Measurements from ENCODE around the gene PEAK1. TPM values are rescaled to one million over a fixed set of nuclear protein-coding genes. Genes with fewer than 3 reads are reported as not detected.

The PEAK1 gene
- polyA plus RNA-seq, 1 donor = 39.8 TPM

DNA sequence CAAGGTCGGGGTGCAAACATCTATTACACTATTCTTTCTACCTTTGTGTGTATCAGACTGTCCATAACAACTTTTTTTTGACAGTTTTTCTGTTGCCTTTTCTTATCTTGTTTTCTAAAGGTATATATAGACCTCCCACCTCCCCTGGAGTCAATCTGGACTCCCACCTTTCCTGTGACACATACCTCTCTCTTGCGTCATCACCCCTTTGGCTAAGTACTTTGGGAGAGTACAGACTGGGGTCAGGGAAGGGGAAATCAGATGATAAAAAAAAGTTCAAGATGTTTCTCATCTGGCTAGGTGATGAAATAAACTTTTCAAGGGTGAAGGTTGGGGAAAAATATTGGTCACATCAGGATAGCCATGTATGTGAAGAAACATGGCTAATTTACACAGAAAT lies 366.2 kb downstream of the PEAK1 start:
- no peak for DNase-seq

GRCh38 chr15:77052556-77052955 lies 367.3 kb downstream of the PEAK1 start:
- DNase-seq = no peak

Other genes starting within 250 kb of the PEAK1 start
- 51.4 TPM for gene HMG20A, start 784 bp upstream of the PEAK1 start, polyA plus RNA-seq (ENCODE audit: insufficient read length)
- gene LINGO1, start 212.8 kb upstream of the PEAK1 start, polyA plus RNA-seq (ENCODE audit: insufficient read length) = 11.1 TPM

Data from hindlimb muscle (tissue), 1 donor.